ENCODE measurements around the gene KIF5A.

The KIF5A gene

GRCh38 chr12:57547288-57548012, 2.4 kb upstream of the KIF5A start:
- Histone ChIP-seq H3K9me2 (ENCODE audit: low read depth, low read length) (no peaks in the 10 kb centered on the region), H3K9me3 (ENCODE audit: low read length) (no peaks in the 10 kb centered on the region), H3K4me3 (ENCODE audit: low read depth, low read length, poor library complexity, severe bottlenecking) (peak overlapping the region; percentile 95), H3K9ac (ENCODE audit: low read length) (peak overlapping the region; percentile 98), H3K27ac (ENCODE audit: low read depth, low read length, poor library complexity, severe bottlenecking) (no peak overlapping the region), H3F3A (ENCODE audit: insufficient read depth, low read length) (no peaks in the 10 kb centered on the region), H3K79me2 (ENCODE audit: insufficient read depth, low read length) (0 out of 2 replicates have a peak, but pooled peaks cover 10% of the 10 kb centered on the region), H3K4me1 (ENCODE audit: insufficient read depth, low read length, severe bottlenecking) (peaks cover 44% of the 10 kb centered on the region), H2AFZ (ENCODE audit: low read length) (peak overlapping the region; percentile 99), H3K27me3 (ENCODE audit: insufficient read depth, low read length) (no peaks in the 10 kb centered on the region), H3K36me3 (ENCODE audit: insufficient read depth, low read length) (peaks cover 13% of the 10 kb centered on the region; the same call in 1 of the 2 replicates), H4K20me1 (ENCODE audit: insufficient read depth, low read length) (no peaks in the 10 kb centered on the region), H3K4me2 (ENCODE audit: low read length) (peak overlapping the region; percentile 99)
- TF ChIP-seq, protein P1, sequence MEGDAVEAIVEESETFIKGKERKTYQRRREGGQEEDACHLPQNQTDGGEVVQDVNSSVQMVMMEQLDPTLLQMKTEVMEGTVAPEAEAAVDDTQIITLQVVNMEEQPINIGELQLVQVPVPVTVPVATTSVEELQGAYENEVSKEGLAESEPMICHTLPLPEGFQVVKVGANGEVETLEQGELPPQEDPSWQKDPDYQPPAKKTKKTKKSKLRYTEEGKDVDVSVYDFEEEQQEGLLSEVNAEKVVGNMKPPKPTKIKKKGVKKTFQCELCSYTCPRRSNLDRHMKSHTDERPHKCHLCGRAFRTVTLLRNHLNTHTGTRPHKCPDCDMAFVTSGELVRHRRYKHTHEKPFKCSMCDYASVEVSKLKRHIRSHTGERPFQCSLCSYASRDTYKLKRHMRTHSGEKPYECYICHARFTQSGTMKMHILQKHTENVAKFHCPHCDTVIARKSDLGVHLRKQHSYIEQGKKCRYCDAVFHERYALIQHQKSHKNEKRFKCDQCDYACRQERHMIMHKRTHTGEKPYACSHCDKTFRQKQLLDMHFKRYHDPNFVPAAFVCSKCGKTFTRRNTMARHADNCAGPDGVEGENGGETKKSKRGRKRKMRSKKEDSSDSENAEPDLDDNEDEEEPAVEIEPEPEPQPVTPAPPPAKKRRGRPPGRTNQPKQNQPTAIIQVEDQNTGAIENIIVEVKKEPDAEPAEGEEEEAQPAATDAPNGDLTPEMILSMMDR (IDR thresholded peaks at IDR 0.05; ENCODE audit: low read length) = no peak
- no peak for TF ChIP-seq EZH2 (IDR thresholded peaks at IDR 0.05; ENCODE audit: borderline replicate concordance, low read length)

DNA sequence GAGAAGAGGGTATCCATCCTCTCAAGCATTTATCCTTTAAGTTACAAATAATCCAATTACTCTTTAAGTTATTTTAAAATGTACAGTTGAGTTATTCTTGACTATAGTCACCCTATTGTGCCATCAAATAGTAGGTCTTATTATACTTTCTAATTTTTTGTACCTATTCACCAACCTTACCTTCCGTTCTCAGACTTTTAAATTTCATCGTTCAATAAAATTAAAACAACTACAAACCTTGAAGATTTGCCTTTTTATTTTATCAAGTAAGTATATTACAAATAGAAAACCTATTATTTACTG, 1.9 kb upstream of the KIF5A start:
- Histone ChIP-seq H3K36me3 (ENCODE audit: insufficient read depth, low read length) (peaks cover 13% of the 10 kb centered on the region; the same call in 1 of the 2 replicates), H3K4me3 (ENCODE audit: low read depth, low read length, poor library complexity, severe bottlenecking) (no peak overlapping the region), H3K9me2 (ENCODE audit: low read depth, low read length) (no peaks in the 10 kb centered on the region), H3K9ac (ENCODE audit: low read length) (no peak overlapping the region), H3K4me2 (ENCODE audit: low read length) (no peak overlapping the region), H3K79me2 (ENCODE audit: insufficient read depth, low read length) (0 out of 2 replicates have a peak, but pooled peaks cover 10% of the 10 kb centered on the region), H3K27me3 (ENCODE audit: insufficient read depth, low read length) (no peaks in the 10 kb centered on the region), H4K20me1 (ENCODE audit: insufficient read depth, low read length) (no peaks in the 10 kb centered on the region), H3K27ac (ENCODE audit: low read depth, low read length, poor library complexity, severe bottlenecking) (no peak overlapping the region), H2AFZ (ENCODE audit: low read length) (no peak overlapping the region), H3K4me1 (ENCODE audit: insufficient read depth, low read length, severe bottlenecking) (peaks cover 44% of the 10 kb centered on the region), H3K9me3 (ENCODE audit: low read length) (no peaks in the 10 kb centered on the region), H3F3A (ENCODE audit: insufficient read depth, low read length) (no peaks in the 10 kb centered on the region)
- TF ChIP-seq, protein P1 (IDR thresholded peaks at IDR 0.05; ENCODE audit: low read length) = no peak
- no peak for TF ChIP-seq EZH2 (IDR thresholded peaks at IDR 0.05; ENCODE audit: borderline replicate concordance, low read length)

DNA sequence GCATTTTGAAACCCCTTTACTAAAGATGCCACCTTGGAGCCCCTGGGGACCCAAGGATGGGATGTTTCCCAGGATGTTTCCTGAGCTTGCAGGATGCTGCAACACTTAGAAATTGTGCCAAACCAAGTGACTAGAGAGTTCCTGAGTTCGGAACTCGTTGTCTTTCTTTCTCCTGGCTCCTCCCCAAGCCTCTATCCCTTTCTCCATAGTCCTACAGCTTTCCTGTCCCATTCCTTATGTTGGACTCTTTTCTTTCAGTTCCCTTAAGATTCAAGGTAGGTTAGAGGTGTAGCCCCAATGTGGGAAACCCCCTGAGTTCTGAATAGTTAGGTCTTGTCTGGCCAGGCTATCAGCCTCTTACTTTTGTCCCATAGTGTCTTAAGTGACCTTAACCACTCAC, 1.4 kb upstream of the KIF5A start:
- H2AFZ ChIP-seq (ENCODE audit: low read length) = no peak overlapping the region
- no peak overlapping the region for H3K4me3 ChIP-seq (ENCODE audit: low read depth, low read length, poor library complexity, severe bottlenecking)
- 0 out of 2 replicates have a peak, but pooled peaks cover 10% of the 10 kb centered on the region for H3K79me2 ChIP-seq (ENCODE audit: insufficient read depth, low read length)
- H3K4me2 ChIP-seq (ENCODE audit: low read length) = no peak overlapping the region
- no peaks in the 10 kb centered on the region for H3F3A ChIP-seq (ENCODE audit: insufficient read depth, low read length)
- no peaks in the 10 kb centered on the region for H3K9me2 ChIP-seq (ENCODE audit: low read depth, low read length)
- no peaks in the 10 kb centered on the region for H3K9me3 ChIP-seq (ENCODE audit: low read length)
- TF ChIP-seq, protein P1 (IDR thresholded peaks at IDR 0.05; ENCODE audit: low read length) = no peak
- TF ChIP-seq EZH2 (IDR thresholded peaks at IDR 0.05; ENCODE audit: borderline replicate concordance, low read length) = no peak
- H3K36me3 ChIP-seq (ENCODE audit: insufficient read depth, low read length) = peaks cover 13% of the 10 kb centered on the region; the same call in 1 of the 2 replicates
- no peak overlapping the region for H3K9ac ChIP-seq (ENCODE audit: low read length)
- H3K4me1 ChIP-seq (ENCODE audit: insufficient read depth, low read length, severe bottlenecking) = peaks cover 44% of the 10 kb centered on the region
- H3K27me3 ChIP-seq (ENCODE audit: insufficient read depth, low read length) = no peaks in the 10 kb centered on the region
- no peak overlapping the region for H3K27ac ChIP-seq (ENCODE audit: low read depth, low read length, poor library complexity, severe bottlenecking)
- H4K20me1 ChIP-seq (ENCODE audit: insufficient read depth, low read length) = no peaks in the 10 kb centered on the region

Measured in OCI-LY1 (cell line).